ENCODE measurements around the gene GCN1. TPM values are rescaled to one million over a fixed set of nuclear protein-coding genes. Genes with fewer than 3 reads are reported as not detected.
"Not testable (repeated sequence)": the region's sequence is repeated elsewhere in the genome, so short reads cannot be mapped to it uniquely, and the experiment has no call there.

Gene GCN1, protein sequence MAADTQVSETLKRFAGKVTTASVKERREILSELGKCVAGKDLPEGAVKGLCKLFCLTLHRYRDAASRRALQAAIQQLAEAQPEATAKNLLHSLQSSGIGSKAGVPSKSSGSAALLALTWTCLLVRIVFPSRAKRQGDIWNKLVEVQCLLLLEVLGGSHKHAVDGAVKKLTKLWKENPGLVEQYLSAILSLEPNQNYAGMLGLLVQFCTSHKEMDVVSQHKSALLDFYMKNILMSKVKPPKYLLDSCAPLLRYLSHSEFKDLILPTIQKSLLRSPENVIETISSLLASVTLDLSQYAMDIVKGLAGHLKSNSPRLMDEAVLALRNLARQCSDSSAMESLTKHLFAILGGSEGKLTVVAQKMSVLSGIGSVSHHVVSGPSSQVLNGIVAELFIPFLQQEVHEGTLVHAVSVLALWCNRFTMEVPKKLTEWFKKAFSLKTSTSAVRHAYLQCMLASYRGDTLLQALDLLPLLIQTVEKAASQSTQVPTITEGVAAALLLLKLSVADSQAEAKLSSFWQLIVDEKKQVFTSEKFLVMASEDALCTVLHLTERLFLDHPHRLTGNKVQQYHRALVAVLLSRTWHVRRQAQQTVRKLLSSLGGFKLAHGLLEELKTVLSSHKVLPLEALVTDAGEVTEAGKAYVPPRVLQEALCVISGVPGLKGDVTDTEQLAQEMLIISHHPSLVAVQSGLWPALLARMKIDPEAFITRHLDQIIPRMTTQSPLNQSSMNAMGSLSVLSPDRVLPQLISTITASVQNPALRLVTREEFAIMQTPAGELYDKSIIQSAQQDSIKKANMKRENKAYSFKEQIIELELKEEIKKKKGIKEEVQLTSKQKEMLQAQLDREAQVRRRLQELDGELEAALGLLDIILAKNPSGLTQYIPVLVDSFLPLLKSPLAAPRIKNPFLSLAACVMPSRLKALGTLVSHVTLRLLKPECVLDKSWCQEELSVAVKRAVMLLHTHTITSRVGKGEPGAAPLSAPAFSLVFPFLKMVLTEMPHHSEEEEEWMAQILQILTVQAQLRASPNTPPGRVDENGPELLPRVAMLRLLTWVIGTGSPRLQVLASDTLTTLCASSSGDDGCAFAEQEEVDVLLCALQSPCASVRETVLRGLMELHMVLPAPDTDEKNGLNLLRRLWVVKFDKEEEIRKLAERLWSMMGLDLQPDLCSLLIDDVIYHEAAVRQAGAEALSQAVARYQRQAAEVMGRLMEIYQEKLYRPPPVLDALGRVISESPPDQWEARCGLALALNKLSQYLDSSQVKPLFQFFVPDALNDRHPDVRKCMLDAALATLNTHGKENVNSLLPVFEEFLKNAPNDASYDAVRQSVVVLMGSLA (N-terminal part only)
- 106 and 117 TPM in 2 replicates for total RNA-seq (2014; rRNA removed; shearing (Covaris generic))

DNA sequence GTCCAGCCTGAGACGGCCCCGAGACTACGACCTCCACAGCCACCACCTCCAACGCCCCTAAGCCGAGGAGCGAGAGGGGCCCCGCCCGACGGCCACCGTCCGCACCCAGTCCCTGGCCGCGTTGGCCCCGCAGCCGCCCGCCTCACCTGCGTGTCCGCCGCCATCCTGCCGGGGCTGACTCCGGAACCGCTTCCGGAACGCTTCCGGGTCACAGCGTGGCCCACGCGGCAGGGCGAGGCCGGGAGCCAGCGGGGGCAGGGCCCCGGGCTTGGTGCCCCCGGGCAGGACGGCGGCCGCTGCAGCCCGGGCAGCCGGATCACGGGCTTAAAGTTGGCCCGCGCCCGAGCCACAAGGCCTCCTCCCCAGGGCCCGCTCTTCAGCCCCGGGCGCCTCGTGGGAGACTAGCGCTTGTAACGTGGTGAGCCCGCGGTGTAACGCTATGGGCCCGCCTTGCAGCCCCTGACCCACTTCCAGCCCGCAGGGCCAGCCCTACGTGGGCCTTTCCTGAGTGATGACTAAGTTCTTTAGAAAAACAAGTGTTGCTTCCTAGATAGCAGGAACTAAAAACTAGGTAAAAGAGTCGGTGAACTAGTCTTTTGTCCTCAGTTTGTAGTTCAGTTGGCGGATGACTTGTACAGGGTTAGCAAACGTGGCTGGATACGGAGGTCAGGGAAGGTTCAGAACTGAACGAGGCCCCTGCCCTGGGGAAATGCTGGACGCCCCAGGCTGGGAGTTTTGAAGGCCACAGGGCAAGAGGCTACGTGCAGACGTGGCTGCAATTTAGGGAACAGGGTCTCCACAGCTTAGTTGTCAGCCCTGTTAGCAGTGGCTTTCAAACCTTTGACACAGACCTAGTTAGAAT is at the start of gene GCN1:
Gene GCN1 (minus strand): TSS at position 182 of the 862 bp plus-strand sequence. CDS start 18 bp downstream, at position 164.
- DNase-seq (ENCODE audit: low read depth) = peak; percentile 93

GRCh38 chr12:120242971-120243699 is 48.6 kb upstream of the GCN1 start:
- no peak for DNase-seq (ENCODE audit: low read depth)

DNA sequence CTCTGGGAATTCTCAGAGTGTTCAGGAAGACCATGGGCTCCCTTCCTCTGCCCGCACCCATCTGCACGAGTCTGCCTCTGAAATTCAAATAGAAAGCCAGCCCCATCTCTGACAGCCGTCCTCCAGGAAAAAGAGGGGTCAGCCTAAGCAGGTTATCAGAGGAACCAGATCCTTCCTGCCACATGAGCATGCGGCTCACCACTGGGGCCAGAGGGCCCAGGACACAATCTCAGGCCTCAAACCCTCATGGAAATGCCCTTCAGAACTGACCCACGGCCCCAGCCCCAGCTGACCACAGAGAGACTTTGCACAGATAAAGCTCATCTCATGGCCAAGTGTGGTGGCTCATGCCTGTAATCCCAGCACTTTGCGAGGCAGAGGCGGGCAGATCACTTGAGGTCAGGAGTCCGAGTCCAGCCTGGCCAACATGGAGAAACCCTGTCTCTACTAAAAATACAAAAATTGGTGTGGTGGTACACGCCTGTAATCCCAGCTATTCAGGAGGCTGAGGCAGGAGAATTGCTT is 47.8 kb upstream of the GCN1 start:
- no peak for DNase-seq (ENCODE audit: low read depth)

- DNase-seq (ENCODE audit: low read depth) = no peak
Measured at GRCh38 chr12:120241561-120242274, 47.2 kb upstream of the GCN1 start.

GRCh38 chr12:120240495-120240833 is 45.9 kb upstream of the GCN1 start:
- no peak for DNase-seq (ENCODE audit: low read depth)

- no peak for DNase-seq (ENCODE audit: low read depth)
Measured at GRCh38 chr12:120239776-120240494, 45.4 kb upstream of the GCN1 start.

DNA sequence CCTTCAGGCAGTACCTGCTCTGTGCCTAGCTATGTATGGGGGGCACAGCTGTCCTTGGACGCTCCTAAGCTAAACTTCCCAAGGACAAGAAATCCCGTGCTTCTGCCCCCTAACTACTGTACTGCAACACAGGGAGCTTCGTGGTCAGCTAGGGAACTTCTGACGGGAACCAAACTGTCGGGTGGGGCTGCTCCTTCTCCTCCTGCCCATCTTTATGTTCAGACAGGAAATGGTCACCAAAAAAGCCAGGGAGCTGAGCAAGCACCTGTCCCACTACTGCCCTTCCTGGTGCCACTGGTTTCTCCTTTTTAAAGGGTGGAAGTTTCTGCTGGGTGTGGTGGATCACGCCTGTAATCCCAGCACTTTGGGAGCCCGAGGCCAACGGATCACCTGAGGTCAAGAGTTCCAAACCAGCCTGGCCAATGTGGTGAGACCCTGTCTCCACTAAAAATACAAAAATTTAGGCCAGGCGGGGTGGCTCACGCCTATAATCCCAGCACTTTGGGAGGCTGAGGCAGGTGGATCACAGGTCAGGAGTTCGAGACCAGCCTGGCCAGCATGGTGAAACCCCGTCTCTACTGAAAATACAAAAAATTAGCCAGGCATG is 44.4 kb upstream of the GCN1 start:
- DNase-seq (ENCODE audit: low read depth) = no peak

DNA sequence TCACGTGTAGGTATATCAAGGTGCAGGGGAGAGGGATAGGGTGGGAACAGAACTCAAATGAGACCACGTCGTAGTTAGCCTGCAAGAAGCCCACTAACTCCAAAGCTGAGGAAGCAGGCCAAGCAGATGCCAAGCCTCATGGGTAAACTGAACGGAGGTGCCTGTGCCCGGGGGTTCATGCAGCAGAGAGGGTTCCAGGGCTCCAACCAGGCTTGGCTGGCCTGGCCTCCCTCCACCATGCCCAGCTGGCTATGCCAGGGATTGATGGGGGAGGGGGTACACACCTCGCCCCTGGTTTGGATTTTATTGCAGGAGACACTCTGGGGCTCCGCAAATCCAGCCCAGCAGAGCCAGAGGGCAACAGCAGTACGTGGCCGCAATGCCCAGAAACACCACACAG is 43.7 kb upstream of the GCN1 start:
- no peak for DNase-seq (ENCODE audit: low read depth)

- DNase-seq (ENCODE audit: low read depth) = peak; percentile 78
Measured at GRCh38 chr12:120237360-120238171, 43.1 kb upstream of the GCN1 start.

DNA sequence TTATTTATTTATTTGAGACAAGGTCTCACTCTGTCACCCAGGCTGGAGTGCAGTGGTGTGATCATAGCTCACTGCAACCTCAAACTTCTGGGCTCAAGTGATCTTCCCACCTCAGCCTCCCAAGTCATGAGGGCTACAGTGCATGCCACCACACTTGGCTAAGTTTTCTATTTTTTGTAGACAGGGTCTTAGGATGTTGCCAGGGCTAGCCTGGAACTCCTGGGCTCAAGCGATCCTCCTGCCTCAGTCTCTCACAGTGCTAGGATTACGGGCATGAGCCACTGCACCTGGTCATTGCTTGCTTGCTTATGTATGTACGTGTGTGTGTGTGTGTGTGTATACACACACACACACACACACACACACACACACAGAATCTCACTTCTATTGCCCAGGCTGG is 42.3 kb upstream of the GCN1 start:
- not testable (repeated sequence) for DNase-seq (ENCODE audit: low read depth)

DNA sequence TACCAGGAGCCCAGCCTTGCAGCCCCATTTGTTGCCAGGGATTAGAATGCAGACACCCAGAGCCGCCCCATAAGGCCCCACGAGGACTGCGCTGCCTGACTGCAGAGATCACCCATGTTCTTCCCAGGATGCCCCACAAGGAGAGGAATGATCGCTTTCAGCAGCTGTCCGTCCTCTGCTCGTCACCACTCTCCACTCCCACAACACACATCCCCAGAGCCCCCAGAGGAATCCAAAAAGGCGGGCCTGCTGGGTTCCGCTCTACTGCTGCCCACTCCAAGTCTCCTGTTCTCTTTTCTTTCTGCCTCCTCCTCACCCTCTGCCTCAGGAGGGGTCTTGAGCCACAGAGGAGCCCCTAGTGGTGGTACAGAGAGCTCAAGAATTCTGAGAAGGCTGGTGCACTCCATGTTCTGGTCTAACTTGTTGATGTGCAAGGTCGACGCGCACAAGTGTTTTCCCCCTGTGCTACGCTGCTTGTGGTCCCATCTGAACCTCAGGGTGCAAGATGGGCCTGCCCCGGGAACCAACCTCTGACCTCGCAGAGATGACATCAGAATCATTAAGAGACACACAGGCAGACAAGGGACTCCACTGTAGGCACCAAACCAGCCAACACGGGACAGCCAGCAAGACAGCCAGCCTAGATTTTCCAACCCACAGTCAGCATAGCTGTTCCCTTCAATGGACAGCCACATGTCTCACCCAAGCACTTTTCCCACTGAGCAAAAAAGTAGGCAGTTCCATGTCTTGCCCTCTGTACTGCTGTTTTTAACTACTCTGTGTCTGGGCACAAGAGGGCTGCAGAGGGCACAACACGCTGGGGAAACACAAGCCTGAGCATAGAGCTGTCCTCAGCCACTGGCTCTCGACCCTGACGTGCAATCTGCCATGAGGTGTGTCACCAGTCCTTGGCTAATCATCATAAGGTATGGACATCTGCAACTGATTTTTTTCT is 41.1 kb upstream of the GCN1 start:
- no peak for DNase-seq (ENCODE audit: low read depth)

DNA sequence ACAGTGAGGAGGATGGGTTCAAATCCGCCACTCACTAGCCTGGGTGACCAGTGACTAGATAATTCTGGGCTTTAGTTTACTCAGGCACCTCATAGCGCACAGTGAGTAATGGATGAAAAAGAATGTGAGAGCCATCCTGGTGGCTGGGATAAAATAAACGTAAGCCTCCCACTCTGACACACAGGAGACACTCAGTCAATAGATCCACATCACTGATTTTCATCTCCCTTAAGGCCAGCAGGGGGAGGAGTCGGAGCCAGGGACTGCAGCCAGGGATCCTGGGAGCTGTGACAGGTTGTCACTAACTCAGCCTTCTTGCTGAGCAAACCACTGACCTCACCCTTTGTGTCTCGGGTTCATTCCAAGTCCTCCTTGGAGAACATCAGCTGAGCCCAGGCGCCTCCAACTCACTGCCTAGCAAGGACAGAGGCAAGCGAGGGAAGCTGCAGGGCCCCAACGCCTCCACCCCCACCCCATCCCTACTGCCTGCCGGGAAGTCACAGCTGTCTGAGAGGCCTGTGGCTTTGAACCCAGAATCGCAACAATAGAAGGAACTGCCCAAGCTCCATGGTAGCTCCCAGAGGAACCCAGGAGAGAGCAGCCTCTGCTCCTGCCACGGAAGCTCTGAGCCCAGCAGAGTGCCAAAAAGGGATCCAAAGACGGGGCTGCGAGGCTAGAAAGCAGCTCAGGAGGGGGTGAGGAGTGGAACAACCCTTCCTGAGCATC is 40.3 kb upstream of the GCN1 start:
- peak; percentile 91 for DNase-seq (ENCODE audit: low read depth)

DNA sequence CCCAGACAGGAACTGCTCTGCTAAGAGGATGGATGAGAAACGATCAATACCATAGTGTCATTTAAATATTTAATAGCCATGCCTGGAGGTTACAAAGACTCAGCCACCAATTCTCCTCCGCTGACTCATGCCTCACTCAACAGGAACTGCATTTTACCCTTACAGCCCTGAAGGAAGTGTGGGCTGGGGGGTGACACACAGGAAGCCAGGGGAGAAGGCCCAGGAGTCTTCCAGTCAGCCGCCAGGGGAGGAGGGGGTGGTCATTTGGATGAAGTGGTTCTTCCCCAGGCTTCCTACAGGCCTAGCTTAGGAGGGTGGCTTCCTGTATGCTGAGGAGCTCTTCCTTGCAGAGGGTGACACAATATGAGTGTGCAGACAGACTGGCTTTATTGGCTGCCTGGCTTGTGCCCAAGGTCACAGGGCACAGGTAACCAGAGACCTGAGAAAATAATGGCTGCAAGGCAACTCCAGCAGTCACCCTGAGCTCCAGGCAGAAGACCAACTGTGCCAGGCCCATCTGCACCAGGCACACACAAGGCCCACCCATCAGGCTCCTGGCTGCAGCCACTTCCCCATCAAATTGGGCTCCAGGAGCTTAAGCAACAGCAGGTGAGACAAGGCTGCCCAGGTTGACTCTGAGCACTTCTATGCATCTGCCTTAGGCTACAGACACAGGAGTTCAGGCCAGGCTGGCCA is 36.9 kb upstream of the GCN1 start:
- DNase-seq (ENCODE audit: low read depth) = peak; percentile 99

DNA sequence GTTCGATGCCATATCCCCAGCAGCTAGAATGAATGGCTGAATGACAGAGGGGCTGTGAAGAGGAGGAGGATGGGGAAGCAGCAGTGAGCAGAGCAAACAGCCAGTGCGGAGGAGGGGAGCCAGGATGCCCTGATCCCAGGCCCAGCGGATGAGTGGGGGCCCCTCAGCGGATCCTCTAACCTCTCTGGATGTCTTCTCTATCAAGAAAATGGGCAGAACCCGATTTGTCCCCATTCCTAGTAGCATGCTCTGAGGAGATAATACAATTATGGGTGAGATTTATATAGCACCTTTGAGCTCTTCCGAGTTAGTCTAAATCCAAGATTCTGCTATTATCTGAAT is 36.4 kb upstream of the GCN1 start:
- no peak for DNase-seq (ENCODE audit: low read depth)

Measured in Daoy (cell line).